Measurements from ENCODE around the gene PXMP4.

GRCh38 chr20:33664085-33664761 is 55.9 kb downstream of the PXMP4 start:
- TF ChIP-seq EZH2 (IDR thresholded peaks at IDR 0.05; ENCODE audit: insufficient read depth, poor library complexity, severe bottlenecking) (no peak), EZH2phosphoT487 (IDR thresholded peaks at IDR 0.05; ENCODE audit: insufficient read depth, low read depth) (no peak)
